B cell (primary cell): ENCODE measurements around the gene IL13RA2. TPM values are rescaled to one million over a fixed set of nuclear protein-coding genes. Genes with fewer than 3 reads are reported as not detected.

Source experiments
- ATAC-seq: fragments of 200-7000 bp; cut with Tn5 transposase; one replicate; pipeline ENCODE4 v1.10.0; 2021; ENCODE audit warnings: low read depth, mild to moderate bottlenecking, moderate number of reproducible peaks, moderate library complexity
- CTCF ChIA-PET: fragments of 350-600 bp; sonication (Branson Sonifier 250); formaldehyde crosslinking; loops from one replicate; lab custom pipeline; 2021; ENCODE audit warnings: antibody characterized with exemption, inconsistent platforms; lab: Charles Lee
- POLR2A ChIA-PET: fragments of 350-600 bp; sonication (Branson Sonifier 250); formaldehyde crosslinking; loops from one replicate; lab custom pipeline; 2021; ENCODE audit warnings: antibody characterized with exemption; lab: Charles Lee
- DNase-seq: peaks from one replicate; pipeline ENCODE4 v3.0.0; 2013
- H2AFZ ChIP-seq: 2 replicates; pipeline ENCODE4 v1.6.1; 2012; ENCODE audit warnings: mild to moderate bottlenecking, low read depth, low read length; ENCODE audit not compliant: insufficient read depth, poor library complexity, severe bottlenecking
- H3K27ac ChIP-seq, 2 donors: 1 replicate in 1 of 2; 2 replicates in 1 of 2; pipeline ENCODE4 v1.5.1; 2012 to 2013; ENCODE audit warnings: low read length in 2 of 2, mild to moderate bottlenecking in 2 of 2, moderate library complexity in 1 of 2
- H3K27me3 ChIP-seq, 4 experiments: fragments of 200-600 bp in 1 of 4; sonication (generic) in 1 of 4; replicated peaks in 1 of 4; 1 replicate in 2 of 4; 2 replicates in 2 of 4; pipeline versions ENCODE4 v1.6.1 to v1.7.0; 2013 to 2016; ENCODE audit warnings: low read length in 3 of 4, mild to moderate bottlenecking in 2 of 4, mixed read lengths in 1 of 4, moderate library complexity in 1 of 4; ENCODE audit not compliant: insufficient read depth in 4 of 4, control insufficient read depth in 3 of 4; ENCODE audit errors: control extremely low read depth in 1 of 4
- H3K36me3 ChIP-seq, 2 experiments: replicated peaks in 1 of 2; 1 replicate in 1 of 2; 2 replicates in 1 of 2; pipeline versions ENCODE4 v1.6.1 to v1.7.1; 2013; ENCODE audit warnings: low read length in 1 of 2; ENCODE audit not compliant: insufficient read depth in 2 of 2, control insufficient read depth in 1 of 2; ENCODE audit errors: control extremely low read depth in 1 of 2, extremely low read depth in 1 of 2
- H3K4me1 ChIP-seq, 2 donors: fragments of 200-600 bp in 1 of 2; sonication (generic) in 1 of 2; 1 replicate in 1 of 2; 2 replicates in 1 of 2; pipeline versions ENCODE4 v1.5.1 to v1.6.1; 2013 to 2017; ENCODE audit warnings: low read length in 2 of 2; ENCODE audit not compliant: control insufficient read depth in 2 of 2, insufficient read depth in 2 of 2
- H3K4me2 ChIP-seq: replicated peaks from 2 replicates; pipeline ENCODE3; 2012; ENCODE audit warnings: mild to moderate bottlenecking, low read depth, low read length; ENCODE audit not compliant: poor library complexity, severe bottlenecking
- H3K4me3 ChIP-seq, 5 experiments: fragments of 200-600 bp in 1 of 5; sonication (generic) in 1 of 5; 1 replicate in 3 of 5; 2 replicates in 2 of 5; pipeline versions ENCODE4 v1.5.1 to v1.7.0; 2011 to 2016; ENCODE audit warnings: low read length in 4 of 5, mild to moderate bottlenecking in 4 of 5, low read depth in 2 of 5, control low read depth in 1 of 5, moderate library complexity in 1 of 5; ENCODE audit not compliant: insufficient read depth in 1 of 5; ENCODE audit errors: control extremely low read depth in 1 of 5, extremely low read depth in 1 of 5
- H3K79me2 ChIP-seq: fragments of 200-600 bp; sonication (generic); one replicate; pipeline ENCODE4 v1.6.0; 2016; ENCODE audit warnings: low read length; ENCODE audit not compliant: control insufficient read depth, insufficient read depth
- H3K9ac ChIP-seq: fragments of 200-600 bp; sonication (generic); 2 replicates; pipeline ENCODE4 v1.6.1; 2017; ENCODE audit warnings: mild to moderate bottlenecking, low read length, moderate library complexity
- H3K9me3 ChIP-seq, 3 donors: one replicate each; pipeline versions ENCODE4 v1.6.1 to v1.7.1; 2013; ENCODE audit warnings: low read length in 2 of 3; ENCODE audit not compliant: control insufficient read depth in 2 of 3, insufficient read depth in 1 of 3; ENCODE audit errors: control extremely low read depth in 1 of 3
- H4K20me1 ChIP-seq: 2 replicates; pipeline ENCODE4 v1.6.0; 2012; ENCODE audit warnings: mild to moderate bottlenecking, low read length; ENCODE audit not compliant: insufficient read depth, control insufficient read depth, poor library complexity, severe bottlenecking
- H3K27ac Mint-ChIP-seq: one replicate; pipeline ENCODE4 v1.8.0; 2021; ENCODE audit warnings: mixed read lengths
- H3K27me3 Mint-ChIP-seq: one replicate; pipeline ENCODE4 v1.8.0; 2021; ENCODE audit warnings: mixed read lengths
- H3K4me1 Mint-ChIP-seq: one replicate; pipeline ENCODE4 v1.8.0; 2021; ENCODE audit warnings: mixed read lengths
- H3K4me3 Mint-ChIP-seq: one replicate; pipeline ENCODE4 v1.8.0; 2021; ENCODE audit warnings: mixed read lengths
- H3K9me3 Mint-ChIP-seq: one replicate; pipeline ENCODE4 v1.8.0; 2022; ENCODE audit warnings: mixed read lengths; ENCODE audit not compliant: insufficient read depth
- CTCF ChIP-seq: fragments of 200-600 bp; IDR thresholded peaks from one replicate; pipeline ENCODE4 v1.8.0; 2022; ENCODE audit warnings: antibody characterized with exemption, mild to moderate bottlenecking
- EZH2 ChIP-seq: IDR thresholded peaks from 2 replicates; pipeline ENCODE4 v1.6.1; 2012; ENCODE audit warnings: borderline replicate concordance, low read depth, mild to moderate bottlenecking, moderate library complexity, low read length; ENCODE audit not compliant: insufficient read depth, poor library complexity, severe bottlenecking
- WGBS: methylation state at CpG from one replicate; pipeline ENCODE4 v1.1.5; 2013; ENCODE audit warnings: missing lambda C conversion rate; ENCODE audit not compliant: insufficient coverage; 5-methylcytosine and 5-hydroxymethylcytosine counted together
- intact Hi-C: fragments of 100-400 bp; cut with micrococcal nuclease; formaldehyde crosslinking; loops from one replicate; pipeline ENCODE4 v1.10.0; 2022
- polyA plus RNA-seq: library from polyadenylated mRNA; depleted of rRNA; stranded (reverse); fragments of >200 nt; gene quantifications from 2 replicates; pipeline ENCODE4 v1.2.3, GENCODE V29; 2012
- total RNA-seq, 2 donors: library from RNA; stranded (reverse); fragments of 120-200 nt in 1 of 2; gene quantifications; 1 replicate in 1 of 2; 2 replicates in 1 of 2; pipeline versions ENCODE4 v1.2.3 to v1.2.4, GENCODE V29; 2013 to 2022

Gene IL13RA2
- total and polyA plus RNA-seq, 2 donors (not counting 1 experiment from before 2014, with no cell fraction given) = not detected

- H3K27me3 Mint-ChIP-seq = no peaks in the 10 kb centered on the region
- no peak overlapping the region for H2AFZ ChIP-seq
- H3K4me3 Mint-ChIP-seq = no peak overlapping the region
- no CpG with 5 or more reads among the region's 5 CpGs for WGBS
- no peaks in the 10 kb centered on the region for H4K20me1 ChIP-seq
- no peak overlapping the region for H3K4me3 ChIP-seq
- H3K36me3 ChIP-seq = no peaks in the 10 kb centered on the region
- intact Hi-C loops = no loop called here
- H3K9me3 Mint-ChIP-seq = no peaks in the 10 kb centered on the region
- no peaks in the 10 kb centered on the region for H3K4me1 ChIP-seq
- no peak overlapping the region for H3K27ac Mint-ChIP-seq
- H3K27ac ChIP-seq = no peak overlapping the region
- no peak for ATAC-seq
- H3K4me2 ChIP-seq = no peak overlapping the region
- ChIA-PET POLR2A (no interaction called here), CTCF (no interaction called here)
- no peaks in the 10 kb centered on the region for H3K4me1 Mint-ChIP-seq
- no peaks in the 10 kb centered on the region for H3K27me3 ChIP-seq
- DNase-seq = no peak
- no peak for TF ChIP-seq EZH2
- no peak for TF ChIP-seq CTCF
- H3K79me2 ChIP-seq = no peaks in the 10 kb centered on the region
- no peak overlapping the region for H3K9ac ChIP-seq
- no peaks in the 10 kb centered on the region for H3K9me3 ChIP-seq
Observed at GRCh38 chrX:114985967-114986592, 31.3 kb downstream of the IL13RA2 start.

GRCh38 chrX:114976292-114976691 lies 41.1 kb downstream of the IL13RA2 start:
- no peak for TF ChIP-seq EZH2
- TF ChIP-seq CTCF = no peak
- Histone ChIP-seq H3K9me3 (no peaks in the 10 kb centered on the region), H3K4me1 (no peaks in the 10 kb centered on the region), H2AFZ (no peak overlapping the region), H3K4me3 (no peak overlapping the region), H3K79me2 (no peaks in the 10 kb centered on the region), H3K36me3 (no peaks in the 10 kb centered on the region), H3K9ac (no peak overlapping the region), H4K20me1 (no peaks in the 10 kb centered on the region), H3K27ac (no peak overlapping the region), H3K4me2 (no peak overlapping the region), H3K27me3 (no peaks in the 10 kb centered on the region)
- DNase-seq (no peak), ATAC-seq (no peak)
- Mint-ChIP-seq H3K9me3 (no peaks in the 10 kb centered on the region), H3K4me1 (no peaks in the 10 kb centered on the region), H3K27me3 (no peaks in the 10 kb centered on the region), H3K27ac (no peak overlapping the region), H3K4me3 (no peak overlapping the region)
- intact Hi-C loops = no loop called here
- WGBS = no CpG with 5 or more reads among the region's 2 CpGs
- ChIA-PET POLR2A (no interaction called here), CTCF (no interaction called here)
